Measurements from ENCODE around the gene JKAMP.

Gene JKAMP

DNA sequence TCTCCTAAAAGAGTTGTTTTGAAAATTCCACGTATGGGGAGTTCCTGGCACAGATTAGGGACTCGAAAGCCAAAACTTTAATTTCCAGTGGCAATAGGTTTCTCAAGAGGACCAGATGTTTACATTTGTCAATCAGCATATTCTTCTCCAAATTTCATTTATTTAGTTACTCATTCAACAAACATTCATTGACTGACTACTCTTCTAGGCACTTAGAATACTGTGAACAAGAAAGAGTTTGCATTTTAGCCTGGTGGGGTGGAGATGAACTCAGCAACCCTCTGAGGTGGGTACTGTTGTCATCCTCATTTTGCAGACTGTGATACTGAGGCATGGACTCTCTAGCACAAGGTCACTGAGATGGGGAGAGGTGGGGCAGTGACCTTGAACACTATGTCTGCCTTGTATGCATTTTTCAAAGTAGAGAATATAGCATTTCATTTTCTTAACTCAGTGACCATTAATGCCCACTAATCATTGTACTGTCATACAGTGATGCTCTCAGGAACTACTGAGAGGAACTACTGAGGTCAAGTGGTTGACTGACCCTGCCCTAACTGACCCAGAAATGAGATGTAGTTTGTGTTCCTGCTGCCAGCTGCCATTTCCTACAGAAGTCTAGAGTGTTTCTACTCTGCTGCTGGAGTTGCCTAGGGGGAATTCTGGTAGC lies 2.3 kb upstream of the JKAMP start:
- peak overlapping the region; percentile 80 for H3K4me3 ChIP-seq (ENCODE audit: low read depth, low read length)
- TF ChIP-seq, protein P1, sequence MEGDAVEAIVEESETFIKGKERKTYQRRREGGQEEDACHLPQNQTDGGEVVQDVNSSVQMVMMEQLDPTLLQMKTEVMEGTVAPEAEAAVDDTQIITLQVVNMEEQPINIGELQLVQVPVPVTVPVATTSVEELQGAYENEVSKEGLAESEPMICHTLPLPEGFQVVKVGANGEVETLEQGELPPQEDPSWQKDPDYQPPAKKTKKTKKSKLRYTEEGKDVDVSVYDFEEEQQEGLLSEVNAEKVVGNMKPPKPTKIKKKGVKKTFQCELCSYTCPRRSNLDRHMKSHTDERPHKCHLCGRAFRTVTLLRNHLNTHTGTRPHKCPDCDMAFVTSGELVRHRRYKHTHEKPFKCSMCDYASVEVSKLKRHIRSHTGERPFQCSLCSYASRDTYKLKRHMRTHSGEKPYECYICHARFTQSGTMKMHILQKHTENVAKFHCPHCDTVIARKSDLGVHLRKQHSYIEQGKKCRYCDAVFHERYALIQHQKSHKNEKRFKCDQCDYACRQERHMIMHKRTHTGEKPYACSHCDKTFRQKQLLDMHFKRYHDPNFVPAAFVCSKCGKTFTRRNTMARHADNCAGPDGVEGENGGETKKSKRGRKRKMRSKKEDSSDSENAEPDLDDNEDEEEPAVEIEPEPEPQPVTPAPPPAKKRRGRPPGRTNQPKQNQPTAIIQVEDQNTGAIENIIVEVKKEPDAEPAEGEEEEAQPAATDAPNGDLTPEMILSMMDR (IDR thresholded peaks at IDR 0.05; ENCODE audit: low read depth, low read length): no peak

DNA sequence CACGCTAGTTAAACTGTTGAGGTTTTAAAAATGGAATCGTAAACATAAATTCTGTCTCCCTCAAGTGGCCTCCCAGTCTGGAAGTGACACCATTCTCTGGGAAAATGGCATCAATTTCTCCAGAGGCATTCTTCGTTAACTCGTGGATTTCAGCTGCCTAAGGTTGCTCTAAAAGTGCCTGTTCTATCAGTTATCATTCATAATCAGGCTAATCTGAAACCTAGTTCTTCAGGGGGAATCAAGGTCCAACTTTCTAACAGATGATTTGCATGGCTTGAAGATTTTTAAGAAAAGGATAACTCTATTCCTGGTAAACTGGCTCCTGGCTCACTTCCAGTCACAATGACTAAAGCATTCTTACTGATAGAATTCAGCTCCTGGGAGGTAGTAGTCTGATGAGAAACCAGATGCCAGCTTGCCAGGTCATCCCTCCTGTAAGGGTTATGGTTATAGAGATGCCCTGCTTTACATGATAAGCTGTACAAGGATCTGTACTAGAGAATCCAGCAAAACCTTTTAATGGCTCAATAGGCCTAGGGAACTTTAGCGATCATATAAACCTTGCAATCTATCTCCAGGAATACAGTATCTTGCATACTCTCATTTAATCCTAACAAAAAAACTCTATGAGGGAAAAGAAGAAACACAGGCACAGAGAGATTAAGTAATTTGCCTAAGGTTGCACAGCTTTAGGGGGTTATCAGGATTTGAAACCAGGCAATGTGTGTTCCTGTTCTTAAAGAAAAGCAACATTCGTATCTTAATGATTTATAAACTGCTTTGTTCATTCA lies 1.6 kb upstream of the JKAMP start:
- H3K4me3 ChIP-seq (ENCODE audit: low read depth, low read length): peak overlapping the region; percentile 80
- TF ChIP-seq, protein P1 (IDR thresholded peaks at IDR 0.05; ENCODE audit: low read depth, low read length): no peak

DNA sequence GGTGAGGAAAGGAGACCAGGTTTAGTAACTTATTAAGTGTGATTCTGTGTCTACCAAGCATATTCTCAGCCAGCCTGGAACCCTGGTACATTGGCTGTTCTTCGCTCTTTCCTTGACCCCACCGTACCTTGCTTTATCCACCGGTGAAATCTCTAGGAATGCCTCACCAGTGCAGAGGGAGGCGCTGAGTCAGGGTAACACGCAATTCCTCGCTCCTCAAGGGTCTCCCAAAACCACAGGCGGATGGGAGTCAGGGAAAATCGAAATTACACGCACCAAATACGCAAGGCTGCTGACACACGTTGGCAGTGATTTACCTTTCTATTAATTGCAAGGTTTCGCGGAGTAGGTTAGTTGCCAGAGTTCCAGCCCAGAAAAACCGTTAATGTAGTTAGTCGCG lies 954 bp upstream of the JKAMP start:
- TF ChIP-seq, protein P1 (IDR thresholded peaks at IDR 0.05; ENCODE audit: low read depth, low read length): no peak
- H3K4me3 ChIP-seq (ENCODE audit: low read depth, low read length): peak overlapping the region; percentile 80

DNA sequence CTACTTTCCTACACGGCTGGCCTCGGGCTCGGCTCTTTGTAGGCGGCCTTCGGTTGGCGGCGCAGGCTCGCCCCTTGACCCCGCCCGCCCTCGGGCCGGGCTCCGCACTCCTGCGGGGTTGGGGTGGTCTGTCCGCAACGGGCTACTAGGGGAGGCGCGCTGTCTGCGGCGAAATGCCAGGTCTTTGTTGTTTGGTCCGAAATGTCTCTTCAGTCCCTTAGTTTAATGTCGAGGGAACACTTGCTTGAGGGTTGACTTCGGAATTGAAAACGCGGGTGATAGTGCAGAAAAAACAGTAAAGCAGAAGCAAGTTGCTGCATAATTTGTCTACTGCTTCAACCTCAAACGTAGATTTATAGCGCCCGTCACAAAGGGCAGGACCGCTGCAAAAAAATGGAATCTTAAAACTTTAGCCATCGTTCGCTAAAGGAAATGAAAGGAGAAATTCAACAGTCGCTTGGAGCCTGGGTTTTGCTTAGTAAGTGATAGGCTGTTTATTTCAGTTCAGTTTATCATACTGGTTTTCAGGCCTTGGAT lies 390 bp downstream of the JKAMP start:
- H3K4me3 ChIP-seq (ENCODE audit: low read depth, low read length): peak overlapping the region; percentile 80
- TF ChIP-seq, protein P1 (IDR thresholded peaks at IDR 0.05; ENCODE audit: low read depth, low read length): no peak

DNA sequence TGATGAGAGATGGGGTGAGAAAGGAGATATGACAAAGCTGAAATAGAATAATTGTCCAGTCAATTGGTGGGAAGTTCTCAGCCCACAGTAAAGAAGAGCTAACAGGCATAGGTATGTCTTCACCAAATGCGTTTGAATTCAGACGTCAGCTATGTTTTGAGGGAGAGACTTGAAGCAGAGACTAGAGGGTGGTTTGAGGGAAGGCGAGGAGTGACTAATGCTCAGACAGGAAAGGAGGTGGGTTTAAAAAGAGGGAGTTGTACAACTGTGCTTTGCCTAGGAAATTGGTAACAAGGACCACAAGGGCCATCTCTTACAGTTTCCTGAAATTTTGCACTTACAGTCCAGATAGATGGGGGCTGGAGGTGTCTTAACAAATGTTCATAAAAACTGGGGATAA lies 6.4 kb downstream of the JKAMP start:
- TF ChIP-seq, protein P1 (IDR thresholded peaks at IDR 0.05; ENCODE audit: low read depth, low read length): no peak
- no peak overlapping the region for H3K4me3 ChIP-seq (ENCODE audit: low read depth, low read length)

DNA sequence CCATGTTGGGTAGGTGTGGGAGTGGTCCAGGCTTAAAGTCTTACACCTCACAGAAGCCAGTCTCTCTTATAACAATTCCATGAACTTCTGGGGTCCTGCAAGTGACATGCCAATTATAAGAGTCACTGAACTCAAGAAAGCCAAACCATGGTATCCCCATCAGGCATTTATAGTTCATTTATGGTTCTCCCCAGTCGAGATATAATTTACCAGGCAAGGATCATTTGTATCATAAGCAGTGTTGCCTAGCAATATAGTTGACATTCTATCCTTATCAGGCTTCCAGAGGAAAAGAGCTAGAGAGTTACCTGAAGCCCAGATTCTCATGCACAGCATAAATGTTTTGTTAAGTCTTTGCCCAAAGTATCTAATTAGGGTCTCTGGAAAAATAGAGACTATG lies 8.1 kb downstream of the JKAMP start:
- H3K4me3 ChIP-seq (ENCODE audit: low read depth, low read length): no peak overlapping the region
- TF ChIP-seq, protein P1 (IDR thresholded peaks at IDR 0.05; ENCODE audit: low read depth, low read length): no peak

DNA sequence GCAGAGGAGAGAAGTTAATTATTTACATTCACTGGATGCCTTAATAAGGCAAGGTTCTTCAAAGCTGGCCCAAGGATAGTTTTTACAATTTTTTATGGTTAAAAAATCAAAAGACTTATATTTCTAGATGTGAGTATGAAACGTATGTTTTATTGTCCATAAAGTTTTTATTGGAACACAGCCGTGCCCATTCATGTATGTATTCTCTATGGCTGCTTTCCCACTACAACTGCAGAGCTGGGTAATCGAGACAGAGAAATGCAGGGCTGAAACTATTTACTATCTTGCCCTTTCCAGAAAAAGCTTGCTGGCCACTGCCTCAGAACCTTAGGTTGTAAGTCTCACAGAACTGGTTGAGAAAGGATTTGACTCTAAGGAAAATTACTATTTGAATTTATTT lies 16.4 kb downstream of the JKAMP start:
- TF ChIP-seq, protein P1 (IDR thresholded peaks at IDR 0.05; ENCODE audit: low read depth, low read length): no peak
- no peak overlapping the region for H3K4me3 ChIP-seq (ENCODE audit: low read depth, low read length)
